Limb (tissue), 2 donors: ENCODE measurements around the gene RASL12.

Experiments used
- DNase-seq, 2 donors: peaks; one replicate each; pipeline ENCODE4 v3.0.0-alpha.2; 2016; ENCODE audit errors: extremely low spot score in 2 of 2

Gene RASL12

GRCh38 chr15:65092911-65093792 lies 25.4 kb upstream of the RASL12 start:
- no peak for DNase-seq

- no peak for DNase-seq
These were observed 24.4 kb upstream of the RASL12 start for GRCh38 chr15:65091946-65092770.

GRCh38 chr15:65089206-65089824 lies 21.5 kb upstream of the RASL12 start:
- DNase-seq, result no peak

GRCh38 chr15:65088643-65089021 lies 20.8 kb upstream of the RASL12 start:
- no peak for DNase-seq

- DNase-seq, result no peak
These were observed 20.3 kb upstream of the RASL12 start for GRCh38 chr15:65087873-65088642.

- no peak for DNase-seq
These were observed 19.6 kb upstream of the RASL12 start for GRCh38 chr15:65087411-65087810.

GRCh38 chr15:65086680-65087111 lies 18.9 kb upstream of the RASL12 start:
- no peak for DNase-seq

GRCh38 chr15:65085990-65086679 lies 18.3 kb upstream of the RASL12 start:
- DNase-seq, result no peak

- DNase-seq, result no peak
These were observed 17.5 kb upstream of the RASL12 start for GRCh38 chr15:65085207-65085753.

- no peak for DNase-seq
These were observed 16.9 kb upstream of the RASL12 start for GRCh38 chr15:65084500-65085206.

- DNase-seq, result no peak
These were observed 15.5 kb upstream of the RASL12 start for GRCh38 chr15:65083262-65083701.

- DNase-seq, result no peak
These were observed 14.6 kb upstream of the RASL12 start for GRCh38 chr15:65082303-65082953.

GRCh38 chr15:65081758-65082157 lies 14.0 kb upstream of the RASL12 start:
- DNase-seq, result no peak

- no peak for DNase-seq
These were observed 13.5 kb upstream of the RASL12 start for GRCh38 chr15:65081270-65081669.

- no peak for DNase-seq
These were observed 11.8 kb upstream of the RASL12 start for GRCh38 chr15:65079580-65079979.

- peak in 1 of 2 donors; percentile 77 for DNase-seq
These were observed 10.2 kb upstream of the RASL12 start for GRCh38 chr15:65077981-65078352.

GRCh38 chr15:65077291-65077980 lies 9.6 kb upstream of the RASL12 start:
- DNase-seq, result no peak

GRCh38 chr15:65076486-65077290 lies 8.9 kb upstream of the RASL12 start, which contains the start of gene KBTBD13:
KBTBD13 (plus strand) TSS chr15:65076746; CDS start chr15:65076816, 70 bp downstream.
- DNase-seq, result no peak
